GM12878 (cell line): ENCODE measurements around the gene GNAT3. TPM values are rescaled to one million over a fixed set of nuclear protein-coding genes. Genes with fewer than 3 reads are reported as not detected.

ENCODE experiments used
- ATAC-seq: fragments of 200-7000 bp; cut with Tn5 transposase; 3 replicates; pipeline ENCODE4 v1.9.1; 2020; ENCODE audit warnings: mild to moderate bottlenecking, moderate library complexity
- BruUV-seq: library from RNA; stranded (reverse); fragments of 400-500 nt; replicated peaks from 2 replicates; lab custom pipeline; 2021; lab: Mats Ljungman, UMichigan
- CTCF ChIA-PET: fragments of 300-600 bp; sonication (Branson Sonifier 250); formaldehyde crosslinking; extraction: SDS; loops from one replicate; lab custom pipeline; 2021; ENCODE audit warnings: inconsistent platforms; lab: Yijun Ruan, JAX
- POLR2A ChIA-PET: fragments of 350-600 bp; formaldehyde crosslinking; extraction: SDS; loops from one replicate; lab custom pipeline; 2021; ENCODE audit warnings: inconsistent platforms; lab: Charles Lee
- RAD21 ChIA-PET: fragments of 300-600 bp; sonication (Branson Sonifier 250); formaldehyde crosslinking; loops from one replicate; lab custom pipeline; 2023; ENCODE audit warnings: antibody characterized with exemption; ENCODE audit not compliant: unreplicated experiment; lab: Charles Lee
- SMC1A ChIA-PET: fragments of 300-600 bp; sonication (Branson Sonifier 250); formaldehyde crosslinking; loops from one replicate; lab custom pipeline; 2023; ENCODE audit not compliant: unreplicated experiment, uncharacterized antibody; lab: Charles Lee
- DNase-seq: peaks from one replicate; pipeline ENCODE4 v3.0.0-alpha.2; 2011; ENCODE audit warnings: low read depth, low spot score
- FAIRE-seq: peaks from 3 replicates; lab custom pipeline; 2011; peaks lifted over from hg19 to GRCh38; lab: Jason Lieb, UNC
- H2AFZ ChIP-seq: 2 replicates; pipeline ENCODE4 v1.6.0; 2011; ENCODE audit warnings: low read depth, low read length, control low read depth; ENCODE audit not compliant: control insufficient read depth
- H3K27ac ChIP-seq: 2 replicates; pipeline ENCODE4 v1.5.1; 2011; ENCODE audit warnings: control low read depth; ENCODE audit not compliant: control insufficient read depth, insufficient read depth
- H3K27me3 ChIP-seq, 2 experiments: replicated peaks in 1 of 2; 2 replicates each; pipeline versions ENCODE4 v1.6.0 to v1.6.1; 2011; ENCODE audit warnings: low read length in 1 of 2; ENCODE audit not compliant: control insufficient read depth in 2 of 2, insufficient read depth in 2 of 2
- H3K36me3 ChIP-seq, 2 experiments: 2 replicates each; pipeline ENCODE4 v1.5.1; 2011; ENCODE audit warnings: low read length in 1 of 2; ENCODE audit not compliant: control insufficient read depth in 2 of 2, insufficient read depth in 2 of 2
- H3K4me1 ChIP-seq: 2 replicates; pipeline ENCODE4 v1.6.1; 2011; ENCODE audit warnings: mild to moderate bottlenecking, low read length, moderate library complexity, mixed read lengths; ENCODE audit not compliant: control insufficient read depth, insufficient read depth
- H3K4me2 ChIP-seq: 2 replicates; pipeline ENCODE4 v1.6.0; 2011; ENCODE audit warnings: control low read depth; ENCODE audit not compliant: control insufficient read depth, insufficient read depth
- H3K4me3 ChIP-seq: fragments of 200-600 bp; sonication (generic); 2 replicates; pipeline ENCODE4 v1.5.1; 2016
- H3K79me2 ChIP-seq: 2 replicates; pipeline ENCODE4 v1.6.0; 2011; ENCODE audit warnings: low read length; ENCODE audit not compliant: control insufficient read depth, insufficient read depth
- H3K9ac ChIP-seq: 2 replicates; pipeline ENCODE4 v1.8.0; 2011; ENCODE audit warnings: low read length, control low read depth, mixed read lengths; ENCODE audit not compliant: control insufficient read depth, insufficient read depth
- H3K9me3 ChIP-seq: replicated peaks from 3 replicates; pipeline ENCODE4 v1.5.1; 2011; ENCODE audit warnings: mild to moderate bottlenecking, low read length; ENCODE audit not compliant: control insufficient read depth, insufficient read depth
- H4K20me1 ChIP-seq: 2 replicates; pipeline ENCODE4 v1.6.0; 2011; ENCODE audit not compliant: control insufficient read depth, insufficient read depth
- ATF7 ChIP-seq: fragments of 450-650 bp; IDR thresholded peaks from 2 replicates; pipeline ENCODE4 v1.6.1; 2016; ENCODE audit warnings: low read depth, mild to moderate bottlenecking
- MTA2 ChIP-seq: fragments of 450-650 bp; IDR thresholded peaks from 2 replicates; pipeline ENCODE4 v1.6.1; 2016; ENCODE audit warnings: low read depth, mild to moderate bottlenecking, moderate library complexity
- MYB ChIP-seq: fragments of 150-350 bp; IDR thresholded peaks from 2 replicates; pipeline ENCODE4 v1.6.1; 2014; ENCODE audit warnings: mild to moderate bottlenecking, low read depth, low read length, borderline replicate concordance
- WGBS: methylation state at CpG from one replicate; pipeline ENCODE4 v1.1.6; 2016; ENCODE audit warnings: low lambda C conversion rate; ENCODE audit not compliant: insufficient replicate concordance, insufficient coverage; ENCODE audit errors: missing lambda C conversion rate; 5-methylcytosine and 5-hydroxymethylcytosine counted together
- in situ Hi-C: fragments of 300-500 bp; cut with MboI; formaldehyde crosslinking; loops from 9 replicates; pipeline ENCODE4 v1.14.3; 2018; ENCODE audit warnings: mixed read lengths
- intact Hi-C: fragments of 100-400 bp; cut with micrococcal nuclease; formaldehyde crosslinking; loops from one replicate; pipeline ENCODE4 v1.14.2; 2022; ENCODE audit not compliant: unreplicated experiment
- polyA plus RNA-seq, 11 experiments: library from polyadenylated mRNA; depleted of rRNA in 4 of 11; unstranded in 6 of 11; stranded (reverse) in 5 of 11; fragments of >200 nt; fragmentation: Nextera tagmentation in 4 of 11; fragmentation: Illumina TruSeq in 1 of 11; extraction: Ambion mirVana in 4 of 11; extraction: Trizol in 1 of 11; gene quantifications; 1 replicate in 1 of 11; 2 replicates in 10 of 11; pipeline versions ENCODE4 v1.2.1 to v1.2.3, GENCODE V29; 2011 to 2016; ENCODE audit warnings: inconsistent platforms in 2 of 11, missing spikeins in 2 of 11, low read depth in 1 of 11
- total RNA-seq, 4 experiments: library from RNA; depleted of rRNA in 3 of 4; stranded (reverse); fragments of >200 nt in 3 of 4; fragmentation: Illumina TruSeq in 1 of 4; extraction: Trizol in 1 of 4; gene quantifications; 2 replicates each; pipeline versions ENCODE4 v1.2.1 to v1.2.3, GENCODE V29; 2013 to 2021
- TF ChIP-seq, protein P1 (sequence below): fragments of 450-650 bp; formaldehyde crosslinking; IDR thresholded peaks from 2 replicates; pipeline ENCODE4 v1.4.0; 2022; ENCODE audit warnings: mild to moderate bottlenecking, moderate library complexity
- TF ChIP-seq, protein P2 (sequence below): fragments of 450-650 bp; IDR thresholded peaks from 2 replicates; pipeline ENCODE4 v1.6.1; 2017; ENCODE audit warnings: low read depth, mild to moderate bottlenecking, moderate library complexity
- TF ChIP-seq, protein P3 (sequence below): fragments of 450-650 bp; IDR thresholded peaks from 2 replicates; pipeline ENCODE4 v1.6.1; 2017; ENCODE audit warnings: mild to moderate bottlenecking

The GNAT3 gene
- total and polyA plus RNA-seq, 10 of the 15 experiments (the other 5 are each of a cell fraction or from before 2014, with no cell fraction given), result 1.7 to 8.3 (median 5.8) TPM; not detected in 1

DNA sequence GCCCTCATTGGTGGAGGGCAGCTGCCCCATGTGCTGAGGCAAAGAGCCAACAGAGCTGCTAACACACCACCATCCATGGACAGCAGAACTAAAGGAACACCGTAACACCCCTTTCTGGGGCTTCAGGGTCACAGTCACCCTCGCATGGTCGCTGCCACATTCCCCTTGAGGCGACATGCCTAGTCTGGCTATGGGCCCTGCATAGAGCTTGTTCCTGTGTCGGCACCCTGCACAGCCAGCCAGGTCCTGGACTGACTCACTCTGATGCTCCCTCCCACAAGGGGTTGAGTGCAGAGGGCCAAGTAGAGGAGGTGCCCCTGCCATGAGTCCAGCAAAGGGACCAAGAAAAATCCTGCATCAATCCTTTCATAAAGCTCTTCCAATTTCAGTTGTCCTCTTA, 77.8 kb downstream of the GNAT3 start:
- in situ Hi-C loops, result no loop called here
- BruUV-seq, result no TSS peak
- no peak overlapping the region for H3K27ac ChIP-seq
- FAIRE-seq, result no peak
- RAD21 ChIA-PET, result no interaction called here
- no peak for ATAC-seq
- CTCF ChIA-PET, result no interaction called here
- SMC1A ChIA-PET, result interaction anchor here (0.6 to 1.1 kb wide), 2 partner anchors 12 to 36 kb away, joined by 3 read pairs; no protein-coding TSS in a partner anchor
- H3K4me2 ChIP-seq, result no peak overlapping the region
- no peak overlapping the region for H3K4me3 ChIP-seq
- WGBS, result 17% methylated on average over 5 of the region's 5 CpGs
- H3K36me3 ChIP-seq, result no peaks in the 10 kb centered on the region
- TF ChIP-seq, protein P1, sequence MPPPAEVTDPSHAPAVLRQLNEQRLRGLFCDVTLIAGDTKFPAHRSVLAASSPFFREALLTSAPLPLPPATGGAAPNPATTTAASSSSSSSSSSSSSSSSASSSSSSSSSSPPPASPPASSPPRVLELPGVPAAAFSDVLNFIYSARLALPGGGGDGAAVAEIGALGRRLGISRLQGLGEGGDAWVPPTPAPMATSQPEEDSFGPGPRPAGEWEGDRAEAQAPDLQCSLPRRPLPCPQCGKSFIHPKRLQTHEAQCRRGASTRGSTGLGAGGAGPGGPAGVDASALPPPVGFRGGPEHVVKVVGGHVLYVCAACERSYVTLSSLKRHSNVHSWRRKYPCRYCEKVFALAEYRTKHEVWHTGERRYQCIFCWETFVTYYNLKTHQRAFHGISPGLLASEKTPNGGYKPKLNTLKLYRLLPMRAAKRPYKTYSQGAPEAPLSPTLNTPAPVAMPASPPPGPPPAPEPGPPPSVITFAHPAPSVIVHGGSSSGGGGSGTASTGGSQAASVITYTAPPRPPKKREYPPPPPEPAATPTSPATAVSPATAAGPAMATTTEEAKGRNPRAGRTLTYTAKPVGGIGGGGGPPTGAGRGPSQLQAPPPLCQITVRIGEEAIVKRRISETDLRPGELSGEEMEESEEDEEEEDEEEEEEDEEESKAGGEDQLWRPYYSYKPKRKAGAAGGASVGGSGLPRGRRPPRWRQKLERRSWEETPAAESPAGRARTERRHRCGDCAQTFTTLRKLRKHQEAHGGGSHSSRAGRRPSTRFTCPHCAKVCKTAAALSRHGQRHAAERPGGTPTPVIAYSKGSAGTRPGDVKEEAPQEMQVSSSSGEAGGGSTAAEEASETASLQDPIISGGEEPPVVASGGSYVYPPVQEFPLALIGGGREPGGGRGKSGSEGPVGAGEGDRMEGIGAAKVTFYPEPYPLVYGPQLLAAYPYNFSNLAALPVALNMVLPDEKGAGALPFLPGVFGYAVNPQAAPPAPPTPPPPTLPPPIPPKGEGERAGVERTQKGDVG (CRISPR knock-in tag), result no peak
- TF ChIP-seq MYB (no peak), ATF7 (no peak), MTA2 (no peak)
- TF ChIP-seq, protein P2, sequence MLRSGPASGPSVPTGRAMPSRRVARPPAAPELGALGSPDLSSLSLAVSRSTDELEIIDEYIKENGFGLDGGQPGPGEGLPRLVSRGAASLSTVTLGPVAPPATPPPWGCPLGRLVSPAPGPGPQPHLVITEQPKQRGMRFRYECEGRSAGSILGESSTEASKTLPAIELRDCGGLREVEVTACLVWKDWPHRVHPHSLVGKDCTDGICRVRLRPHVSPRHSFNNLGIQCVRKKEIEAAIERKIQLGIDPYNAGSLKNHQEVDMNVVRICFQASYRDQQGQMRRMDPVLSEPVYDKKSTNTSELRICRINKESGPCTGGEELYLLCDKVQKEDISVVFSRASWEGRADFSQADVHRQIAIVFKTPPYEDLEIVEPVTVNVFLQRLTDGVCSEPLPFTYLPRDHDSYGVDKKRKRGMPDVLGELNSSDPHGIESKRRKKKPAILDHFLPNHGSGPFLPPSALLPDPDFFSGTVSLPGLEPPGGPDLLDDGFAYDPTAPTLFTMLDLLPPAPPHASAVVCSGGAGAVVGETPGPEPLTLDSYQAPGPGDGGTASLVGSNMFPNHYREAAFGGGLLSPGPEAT, result no peak
- TF ChIP-seq, protein P3, sequence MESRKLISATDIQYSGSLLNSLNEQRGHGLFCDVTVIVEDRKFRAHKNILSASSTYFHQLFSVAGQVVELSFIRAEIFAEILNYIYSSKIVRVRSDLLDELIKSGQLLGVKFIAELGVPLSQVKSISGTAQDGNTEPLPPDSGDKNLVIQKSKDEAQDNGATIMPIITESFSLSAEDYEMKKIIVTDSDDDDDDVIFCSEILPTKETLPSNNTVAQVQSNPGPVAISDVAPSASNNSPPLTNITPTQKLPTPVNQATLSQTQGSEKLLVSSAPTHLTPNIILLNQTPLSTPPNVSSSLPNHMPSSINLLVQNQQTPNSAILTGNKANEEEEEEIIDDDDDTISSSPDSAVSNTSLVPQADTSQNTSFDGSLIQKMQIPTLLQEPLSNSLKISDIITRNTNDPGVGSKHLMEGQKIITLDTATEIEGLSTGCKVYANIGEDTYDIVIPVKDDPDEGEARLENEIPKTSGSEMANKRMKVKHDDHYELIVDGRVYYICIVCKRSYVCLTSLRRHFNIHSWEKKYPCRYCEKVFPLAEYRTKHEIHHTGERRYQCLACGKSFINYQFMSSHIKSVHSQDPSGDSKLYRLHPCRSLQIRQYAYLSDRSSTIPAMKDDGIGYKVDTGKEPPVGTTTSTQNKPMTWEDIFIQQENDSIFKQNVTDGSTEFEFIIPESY, result no peak
- intact Hi-C loops, result no loop called here
- DNase-seq, result no peak
- no peaks in the 10 kb centered on the region for H3K4me1 ChIP-seq
- H2AFZ ChIP-seq, result no peak overlapping the region
- POLR2A ChIA-PET, result no interaction called here
- H3K9me3 ChIP-seq, result no peaks in the 10 kb centered on the region
- no peak overlapping the region for H3K9ac ChIP-seq
- H3K27me3 ChIP-seq, result no peaks in the 10 kb centered on the region; a peak in 1 of 4 replicates
- no peaks in the 10 kb centered on the region for H3K79me2 ChIP-seq
- no peaks in the 10 kb centered on the region for H4K20me1 ChIP-seq
